Heart right ventricle (tissue), 16 donors: ENCODE results near the gene CSNK2B. TPM values are rescaled to one million over a fixed set of nuclear protein-coding genes. Genes with fewer than 3 reads are reported as not detected.

Experiments used
- ATAC-seq, 8 donors: fragments of 200-7000 bp; cut with Tn5 transposase; one replicate each; pipeline ENCODE4 v1.9.1; 2020; ENCODE audit warnings: mild to moderate bottlenecking in 8 of 8, moderate library complexity in 8 of 8, moderate number of reproducible peaks in 1 of 8
- DNase-seq, 2 donors: peaks; one replicate each; pipeline ENCODE4 v3.0.0-alpha.2; 2020
- H3K27ac ChIP-seq, 10 donors: fragments of 200-600 bp; sonication (generic) in 2 of 10; one replicate each; pipeline versions ENCODE4 v1.5.0 to v1.8.0; 2020 to 2022; ENCODE audit warnings: mild to moderate bottlenecking in 3 of 10
- H3K27me3 ChIP-seq, 7 donors: fragments of 200-600 bp; one replicate each; pipeline ENCODE4 v1.8.0; 2021 to 2022; ENCODE audit warnings: mild to moderate bottlenecking in 2 of 7
- H3K36me3 ChIP-seq, 9 donors: fragments of 200-600 bp; sonication (generic) in 1 of 9; one replicate each; pipeline versions ENCODE4 v1.5.0 to v1.8.0; 2020 to 2022; ENCODE audit warnings: mild to moderate bottlenecking in 2 of 9
- H3K4me1 ChIP-seq, 9 donors: fragments of 200-600 bp; sonication (generic) in 1 of 9; one replicate each; pipeline versions ENCODE4 v1.5.0 to v1.8.0; 2020 to 2022; ENCODE audit warnings: mild to moderate bottlenecking in 4 of 9
- H3K4me3 ChIP-seq, 10 donors: fragments of 200-600 bp; sonication (generic) in 2 of 10; one replicate each; pipeline versions ENCODE4 v1.5.0 to v1.8.0; 2020 to 2022; ENCODE audit warnings: mild to moderate bottlenecking in 7 of 10, moderate library complexity in 2 of 10
- H3K9me3 ChIP-seq, 11 donors: fragments of 200-600 bp in 10 of 11; sonication (generic) in 2 of 11; one replicate each; pipeline versions ENCODE4 v1.5.0 to v1.8.0; 2013 to 2022; ENCODE audit warnings: mild to moderate bottlenecking in 2 of 11, control low read depth in 1 of 11, moderate library complexity in 1 of 11
- CTCF ChIP-seq, 9 donors: fragments of 200-600 bp; sonication (generic) in 2 of 9; IDR thresholded peaks; one replicate each; pipeline versions ENCODE4 v1.5.0 to v1.8.0; 2021 to 2022; ENCODE audit warnings: antibody characterized with exemption in 9 of 9, mild to moderate bottlenecking in 5 of 9, moderate library complexity in 1 of 9
- WGBS, 2 donors: extraction: QIAGEN DNeasy Blood & Tissue Kit; methylation state at CpG; one replicate each; pipeline ENCODE4 v1.1.7; 2013; ENCODE audit warnings: inconsistent platforms in 1 of 2; 5-methylcytosine and 5-hydroxymethylcytosine counted together
- intact Hi-C, 10 donors: fragments of 100-400 bp; cut with DNase I; formaldehyde crosslinking; loops; one replicate each; pipeline versions ENCODE4 v1.11.1 to v1.14.2; 2022
- polyA plus RNA-seq, 2 donors: library from polyadenylated mRNA; stranded (reverse); fragments of 200-250 nt; gene quantifications; one replicate each; pipeline ENCODE4 v1.2.3, GENCODE V29; 2013
- total RNA-seq, 10 donors: library from RNA; stranded (reverse); fragmentation: NEBNext Ultra II Directional in 3 of 10; extraction: Animal tissue kit (Norgen Biotek cat#: 25700) in 3 of 10; gene quantifications; one replicate each; pipeline versions ENCODE4 v1.2.1 to v1.2.4, GENCODE V29; 2021 to 2023
- donor health status: Arrhythmogenic right ventricular cardiomyopathy.
- donor health status: ischemic (EF 13 %, LVEDD 7.1; RV severe dilation, severe dysfunction).
- donor health status: healthy with polysubstance abuse.
- donor health status: DM: no; HTN: yes; CAD: no.
- donor health status: DM: no; HTN: no; CAD: no.
- donor health status: ischemic (EF 25% LVEDD 6.9; RV normal size, moderate dysfunction).
- donor health status: ischemic (EF 25% LVEDD 5.7; RV mildly dilated, moderate dysfunction).
- donor health status: healthy.
- donor health status: DM: yes; HTN: yes; CAD: no.
- donor health status: Ischemic cardiomyopathy.
- donor health status: ischemic (EF 35%, LVEDD 5.7; RV mildly dilated, moderate dysfunction).
- donor health status: nonischemic (EF 11% LVEDD 7.7; RV severe dilation, severe dysfunction).
- donor health status: DM: yes; HTN: yes; CAD: no.
- donor health status: PGD.
- donor health status: ischemic (EF 29% LVEDD 5.4; RV normal size, mild dysfunction).
- donor health status: nonischemic (EF 23%, LVEDD 6.1; RV moderate dilation, normal function).

CSNK2B gene
- total and polyA plus RNA-seq, 12 donors = 101 to 199 (median 115) TPM

GRCh38 chr6:31661262-31662123 is 4.4 kb upstream of the CSNK2B start:
- H3K4me1 ChIP-seq = peaks cover 27 to 75% (median 61%) of the 10 kb centered on the region in 9 donors
- WGBS, 2 donors = 74 to 76% methylated on average over 12 of the region's 12 CpGs
- H3K4me3 ChIP-seq = peak overlapping the region in 8 of 10 donors; percentile 74 to 94 (median 87)
- H3K27ac ChIP-seq = peak overlapping the region in 9 of 10 donors; percentile 88 to 98 (median 94)
- H3K9me3 ChIP-seq = no peaks in the 10 kb centered on the region
- no peaks in the 10 kb centered on the region for H3K27me3 ChIP-seq
- intact Hi-C loops = loop anchor here in 1 of 10 donors (10.0 kb wide), 1 partner anchor 1753 kb away; the partner anchor contains the start of genes CUTA and PHF1
- ATAC-seq (no peak), DNase-seq (no peak)
- peaks cover 0 to 46% (median 4%) of the 10 kb centered on the region in 9 donors for H3K36me3 ChIP-seq
- TF ChIP-seq CTCF (IDR thresholded peaks at IDR 0.05) = no peak

GRCh38 chr6:31662124-31662723 is 3.7 kb upstream of the CSNK2B start:
- WGBS, 2 donors = 90 to 93% methylated on average over 12 of the region's 12 CpGs
- no peak for DNase-seq
- intact Hi-C loops = loop anchor here in 1 of 10 donors (10.0 kb wide), 1 partner anchor 1753 kb away; the partner anchor contains the start of genes CUTA and PHF1

GRCh38 chr6:31663126-31663960 is 2.5 kb upstream of the CSNK2B start:
- intact Hi-C loops = loop anchor here in 1 of 10 donors (10.0 kb wide), 1 partner anchor 1751 kb away; the partner anchor contains the start of genes CUTA and PHF1
- H3K4me1 ChIP-seq = peaks cover 24 to 77% (median 71%) of the 10 kb centered on the region in 9 donors
- H3K9me3 ChIP-seq = no peaks in the 10 kb centered on the region

More at GRCh38 chr6:31662124-31662723, 3.7 kb upstream of the CSNK2B start:
- H3K36me3 ChIP-seq = peaks cover 0 to 44% (median 4%) of the 10 kb centered on the region in 9 donors
- no peaks in the 10 kb centered on the region for H3K27me3 ChIP-seq
- ATAC-seq = no peak
- H3K4me3 ChIP-seq = no peak overlapping the region
- peaks cover 27 to 79% (median 69%) of the 10 kb centered on the region in 9 donors for H3K4me1 ChIP-seq
- no peaks in the 10 kb centered on the region for H3K9me3 ChIP-seq
- peak overlapping the region in 3 of 10 donors; percentile 31 to 94 (median 90) for H3K27ac ChIP-seq
- no peak for TF ChIP-seq CTCF (IDR thresholded peaks at IDR 0.05)

More at GRCh38 chr6:31663126-31663960, 2.5 kb upstream of the CSNK2B start:
- Histone ChIP-seq H3K27ac (peak overlapping the region; percentile 49 to 98 (median 96)), H3K36me3 (peaks cover 0 to 44% (median 15%) of the 10 kb centered on the region in 9 donors), H3K4me3 (peak overlapping the region; percentile 56 to 98 (median 82)), H3K27me3 (no peaks in the 10 kb centered on the region)
- 41 to 52% methylated on average over 9 of the region's 9 CpGs for WGBS, 2 donors
- TF ChIP-seq CTCF (IDR thresholded peaks at IDR 0.05) = no peak
- ATAC-seq (no peak), DNase-seq (no peak)
